SW 1271 (cell line): ENCODE measurements around the gene BMP6.
"Not testable (repeated sequence)": the region's sequence is repeated elsewhere in the genome, so short reads cannot be mapped to it uniquely, and the experiment has no call there.

Experiments used
- DNase-seq, 2 experiments: peaks; one replicate each; lab custom pipeline; 2025; lab: John Stamatoyannopoulos, UW

BMP6 gene

GRCh38 chr6:7794509-7794908 lies 68.6 kb downstream of the BMP6 start:
- no peak for DNase-seq

GRCh38 chr6:7797386-7797785 lies 71.5 kb downstream of the BMP6 start:
- DNase-seq: no peak

- DNase-seq: no peak
These were observed 72.9 kb downstream of the BMP6 start for GRCh38 chr6:7798751-7799150.

- no peak for DNase-seq
These were observed 76.8 kb downstream of the BMP6 start for GRCh38 chr6:7802662-7803061.

GRCh38 chr6:7803214-7803613 lies 77.3 kb downstream of the BMP6 start:
- no peak for DNase-seq

GRCh38 chr6:7805078-7805849 lies 79.4 kb downstream of the BMP6 start:
- no peak for DNase-seq

- DNase-seq: no peak
These were observed 79.9 kb downstream of the BMP6 start for GRCh38 chr6:7805850-7806214.

GRCh38 chr6:7806711-7807110 lies 80.8 kb downstream of the BMP6 start:
- DNase-seq: no peak

- DNase-seq: no peak
These were observed 83.4 kb downstream of the BMP6 start for GRCh38 chr6:7809346-7809745.

- no peak for DNase-seq
These were observed 85.5 kb downstream of the BMP6 start for GRCh38 chr6:7811441-7811840.

GRCh38 chr6:7812623-7813022 lies 86.7 kb downstream of the BMP6 start:
- no peak for DNase-seq

GRCh38 chr6:7813193-7813592 lies 87.3 kb downstream of the BMP6 start:
- DNase-seq: no peak

- DNase-seq: no peak
These were observed 87.8 kb downstream of the BMP6 start for GRCh38 chr6:7813704-7814103.

- no peak for DNase-seq
These were observed 89.8 kb downstream of the BMP6 start for GRCh38 chr6:7815716-7816115.

- DNase-seq: not testable (repeated sequence)
These were observed 91.3 kb downstream of the BMP6 start for GRCh38 chr6:7817184-7817583.

GRCh38 chr6:7818257-7819214 lies 92.6 kb downstream of the BMP6 start:
- DNase-seq: no peak

- peak in 1 of 2 experiments; percentile 20 for DNase-seq
These were observed 93.6 kb downstream of the BMP6 start for GRCh38 chr6:7819431-7820015.

- DNase-seq: no peak
These were observed 94.5 kb downstream of the BMP6 start for GRCh38 chr6:7820288-7820835.

- no peak for DNase-seq
These were observed 95.5 kb downstream of the BMP6 start for GRCh38 chr6:7821426-7821825.

- DNase-seq: no peak
These were observed 97.7 kb downstream of the BMP6 start for GRCh38 chr6:7823552-7823951.

GRCh38 chr6:7825986-7826385 lies 100.1 kb downstream of the BMP6 start:
- DNase-seq: no peak

- DNase-seq: no peak
These were observed 101.2 kb downstream of the BMP6 start for GRCh38 chr6:7827142-7827541.
